B cell (primary cell): Measurements from ENCODE around the gene NAPEPLD. TPM values are rescaled to one million over a fixed set of nuclear protein-coding genes. Genes with fewer than 3 reads are reported as not detected.

ENCODE experiments used
- ATAC-seq: fragments of 200-7000 bp; cut with Tn5 transposase; one replicate; pipeline ENCODE4 v1.10.0; 2021; ENCODE audit warnings: low read depth, mild to moderate bottlenecking, moderate number of reproducible peaks, moderate library complexity
- CTCF ChIA-PET: fragments of 350-600 bp; sonication (Branson Sonifier 250); formaldehyde crosslinking; loops from one replicate; lab custom pipeline; 2021; ENCODE audit warnings: antibody characterized with exemption, inconsistent platforms; lab: Charles Lee
- POLR2A ChIA-PET: fragments of 350-600 bp; sonication (Branson Sonifier 250); formaldehyde crosslinking; loops from one replicate; lab custom pipeline; 2021; ENCODE audit warnings: antibody characterized with exemption; lab: Charles Lee
- DNase-seq: peaks from one replicate; pipeline ENCODE4 v3.0.0; 2013
- H2AFZ ChIP-seq: 2 replicates; pipeline ENCODE4 v1.6.1; 2012; ENCODE audit warnings: mild to moderate bottlenecking, low read depth, low read length; ENCODE audit not compliant: insufficient read depth, poor library complexity, severe bottlenecking
- H3K27ac ChIP-seq, 2 donors: 1 replicate in 1 of 2; 2 replicates in 1 of 2; pipeline ENCODE4 v1.5.1; 2012 to 2013; ENCODE audit warnings: low read length in 2 of 2, mild to moderate bottlenecking in 2 of 2, moderate library complexity in 1 of 2
- H3K27me3 ChIP-seq, 4 experiments: fragments of 200-600 bp in 1 of 4; sonication (generic) in 1 of 4; replicated peaks in 1 of 4; 1 replicate in 2 of 4; 2 replicates in 2 of 4; pipeline versions ENCODE4 v1.6.1 to v1.7.0; 2013 to 2016; ENCODE audit warnings: low read length in 3 of 4, mild to moderate bottlenecking in 2 of 4, mixed read lengths in 1 of 4, moderate library complexity in 1 of 4; ENCODE audit not compliant: insufficient read depth in 4 of 4, control insufficient read depth in 3 of 4; ENCODE audit errors: control extremely low read depth in 1 of 4
- H3K36me3 ChIP-seq, 2 experiments: replicated peaks in 1 of 2; 1 replicate in 1 of 2; 2 replicates in 1 of 2; pipeline versions ENCODE4 v1.6.1 to v1.7.1; 2013; ENCODE audit warnings: low read length in 1 of 2; ENCODE audit not compliant: insufficient read depth in 2 of 2, control insufficient read depth in 1 of 2; ENCODE audit errors: control extremely low read depth in 1 of 2, extremely low read depth in 1 of 2
- H3K4me1 ChIP-seq, 2 donors: fragments of 200-600 bp in 1 of 2; sonication (generic) in 1 of 2; 1 replicate in 1 of 2; 2 replicates in 1 of 2; pipeline versions ENCODE4 v1.5.1 to v1.6.1; 2013 to 2017; ENCODE audit warnings: low read length in 2 of 2; ENCODE audit not compliant: control insufficient read depth in 2 of 2, insufficient read depth in 2 of 2
- H3K4me2 ChIP-seq: replicated peaks from 2 replicates; pipeline ENCODE3; 2012; ENCODE audit warnings: mild to moderate bottlenecking, low read depth, low read length; ENCODE audit not compliant: poor library complexity, severe bottlenecking
- H3K4me3 ChIP-seq, 5 experiments: fragments of 200-600 bp in 1 of 5; sonication (generic) in 1 of 5; 1 replicate in 3 of 5; 2 replicates in 2 of 5; pipeline versions ENCODE4 v1.5.1 to v1.7.0; 2011 to 2016; ENCODE audit warnings: low read length in 4 of 5, mild to moderate bottlenecking in 4 of 5, low read depth in 2 of 5, control low read depth in 1 of 5, moderate library complexity in 1 of 5; ENCODE audit not compliant: insufficient read depth in 1 of 5; ENCODE audit errors: control extremely low read depth in 1 of 5, extremely low read depth in 1 of 5
- H3K79me2 ChIP-seq: fragments of 200-600 bp; sonication (generic); one replicate; pipeline ENCODE4 v1.6.0; 2016; ENCODE audit warnings: low read length; ENCODE audit not compliant: control insufficient read depth, insufficient read depth
- H3K9ac ChIP-seq: fragments of 200-600 bp; sonication (generic); 2 replicates; pipeline ENCODE4 v1.6.1; 2017; ENCODE audit warnings: mild to moderate bottlenecking, low read length, moderate library complexity
- H3K9me3 ChIP-seq, 3 donors: one replicate each; pipeline versions ENCODE4 v1.6.1 to v1.7.1; 2013; ENCODE audit warnings: low read length in 2 of 3; ENCODE audit not compliant: control insufficient read depth in 2 of 3, insufficient read depth in 1 of 3; ENCODE audit errors: control extremely low read depth in 1 of 3
- H4K20me1 ChIP-seq: 2 replicates; pipeline ENCODE4 v1.6.0; 2012; ENCODE audit warnings: mild to moderate bottlenecking, low read length; ENCODE audit not compliant: insufficient read depth, control insufficient read depth, poor library complexity, severe bottlenecking
- H3K27ac Mint-ChIP-seq: one replicate; pipeline ENCODE4 v1.8.0; 2021; ENCODE audit warnings: mixed read lengths
- H3K27me3 Mint-ChIP-seq: one replicate; pipeline ENCODE4 v1.8.0; 2021; ENCODE audit warnings: mixed read lengths
- H3K4me1 Mint-ChIP-seq: one replicate; pipeline ENCODE4 v1.8.0; 2021; ENCODE audit warnings: mixed read lengths
- H3K4me3 Mint-ChIP-seq: one replicate; pipeline ENCODE4 v1.8.0; 2021; ENCODE audit warnings: mixed read lengths
- H3K9me3 Mint-ChIP-seq: one replicate; pipeline ENCODE4 v1.8.0; 2022; ENCODE audit warnings: mixed read lengths; ENCODE audit not compliant: insufficient read depth
- EZH2 ChIP-seq: IDR thresholded peaks from 2 replicates; pipeline ENCODE4 v1.6.1; 2012; ENCODE audit warnings: borderline replicate concordance, low read depth, mild to moderate bottlenecking, moderate library complexity, low read length; ENCODE audit not compliant: insufficient read depth, poor library complexity, severe bottlenecking
- WGBS: methylation state at CpG from one replicate; pipeline ENCODE4 v1.1.5; 2013; ENCODE audit warnings: missing lambda C conversion rate; ENCODE audit not compliant: insufficient coverage; 5-methylcytosine and 5-hydroxymethylcytosine counted together
- intact Hi-C: fragments of 100-400 bp; cut with micrococcal nuclease; formaldehyde crosslinking; loops from one replicate; pipeline ENCODE4 v1.10.0; 2022
- polyA plus RNA-seq: library from polyadenylated mRNA; depleted of rRNA; stranded (reverse); fragments of >200 nt; gene quantifications from 2 replicates; pipeline ENCODE4 v1.2.3, GENCODE V29; 2012
- total RNA-seq, 2 donors: library from RNA; stranded (reverse); fragments of 120-200 nt in 1 of 2; gene quantifications; 1 replicate in 1 of 2; 2 replicates in 1 of 2; pipeline versions ENCODE4 v1.2.3 to v1.2.4, GENCODE V29; 2013 to 2022
- TF ChIP-seq, protein P1 (sequence below): fragments of 200-600 bp; IDR thresholded peaks from one replicate; pipeline ENCODE4 v1.8.0; 2022; ENCODE audit warnings: antibody characterized with exemption, mild to moderate bottlenecking

NAPEPLD gene
- total and polyA plus RNA-seq, 2 donors (not counting 1 experiment from before 2014, with no cell fraction given), result 3.8 to 20.7 TPM

GRCh38 chr7:103115771-103116170 is 33.1 kb downstream of the NAPEPLD start:
- H3K4me1 Mint-ChIP-seq, result no peaks in the 10 kb centered on the region
- intact Hi-C loops, result no loop called here
- no peak for TF ChIP-seq EZH2
- TF ChIP-seq, protein P1, sequence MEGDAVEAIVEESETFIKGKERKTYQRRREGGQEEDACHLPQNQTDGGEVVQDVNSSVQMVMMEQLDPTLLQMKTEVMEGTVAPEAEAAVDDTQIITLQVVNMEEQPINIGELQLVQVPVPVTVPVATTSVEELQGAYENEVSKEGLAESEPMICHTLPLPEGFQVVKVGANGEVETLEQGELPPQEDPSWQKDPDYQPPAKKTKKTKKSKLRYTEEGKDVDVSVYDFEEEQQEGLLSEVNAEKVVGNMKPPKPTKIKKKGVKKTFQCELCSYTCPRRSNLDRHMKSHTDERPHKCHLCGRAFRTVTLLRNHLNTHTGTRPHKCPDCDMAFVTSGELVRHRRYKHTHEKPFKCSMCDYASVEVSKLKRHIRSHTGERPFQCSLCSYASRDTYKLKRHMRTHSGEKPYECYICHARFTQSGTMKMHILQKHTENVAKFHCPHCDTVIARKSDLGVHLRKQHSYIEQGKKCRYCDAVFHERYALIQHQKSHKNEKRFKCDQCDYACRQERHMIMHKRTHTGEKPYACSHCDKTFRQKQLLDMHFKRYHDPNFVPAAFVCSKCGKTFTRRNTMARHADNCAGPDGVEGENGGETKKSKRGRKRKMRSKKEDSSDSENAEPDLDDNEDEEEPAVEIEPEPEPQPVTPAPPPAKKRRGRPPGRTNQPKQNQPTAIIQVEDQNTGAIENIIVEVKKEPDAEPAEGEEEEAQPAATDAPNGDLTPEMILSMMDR, result no peak
- Histone ChIP-seq H3K79me2 (no peaks in the 10 kb centered on the region), H4K20me1 (no peaks in the 10 kb centered on the region), H2AFZ (no peak overlapping the region), H3K9me3 (no peaks in the 10 kb centered on the region), H3K27ac (no peak overlapping the region), H3K4me1 (no peaks in the 10 kb centered on the region), H3K4me2 (no peak overlapping the region), H3K9ac (no peak overlapping the region), H3K27me3 (no peaks in the 10 kb centered on the region), H3K4me3 (no peak overlapping the region), H3K36me3 (peaks cover 7 to 13% of the 10 kb centered on the region in 2 experiments)
- POLR2A ChIA-PET, result no interaction called here
- WGBS, result 100% methylated on average over 4 of the region's 4 CpGs
- no peak overlapping the region for H3K27ac Mint-ChIP-seq
- H3K4me3 Mint-ChIP-seq, result no peak overlapping the region
- CTCF ChIA-PET, result no interaction called here
- DNase-seq (no peak), ATAC-seq (no peak)
- H3K9me3 Mint-ChIP-seq, result peaks cover 3% of the 10 kb centered on the region
- no peaks in the 10 kb centered on the region for H3K27me3 Mint-ChIP-seq

DNA sequence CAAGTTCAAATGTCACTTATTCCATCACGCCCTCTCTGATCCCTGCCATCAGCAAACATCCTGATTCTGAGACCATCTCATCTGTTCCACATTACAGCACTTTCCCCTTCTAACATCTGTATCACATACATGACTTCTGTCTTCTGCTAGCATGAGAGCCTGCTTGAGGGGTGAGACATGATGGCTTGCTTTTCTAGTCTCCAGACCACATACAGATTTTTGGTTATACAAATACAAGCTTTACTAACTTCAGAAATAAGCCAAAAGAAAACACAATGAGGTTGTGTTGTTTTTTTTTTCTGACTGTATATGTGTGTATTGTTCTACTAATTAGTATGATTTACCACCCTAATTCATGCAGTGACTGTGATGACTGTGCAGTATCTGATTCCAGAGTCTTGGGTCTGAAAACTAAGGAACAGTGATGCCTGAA is 34.3 kb downstream of the NAPEPLD start:
- H3K27me3 Mint-ChIP-seq, result no peaks in the 10 kb centered on the region
- H3K4me3 ChIP-seq, result no peak overlapping the region
- H3K4me1 ChIP-seq, result no peaks in the 10 kb centered on the region
- ATAC-seq (no peak), DNase-seq (no peak)
- H3K9ac ChIP-seq, result no peak overlapping the region
- H2AFZ ChIP-seq, result no peak overlapping the region
- intact Hi-C loops, result no loop called here
- no peak overlapping the region for H3K4me3 Mint-ChIP-seq
- H3K36me3 ChIP-seq, result peaks cover 3 to 10% of the 10 kb centered on the region in 2 experiments
- ChIA-PET CTCF (interaction anchor here (0.6 kb wide), 1 partner anchor 136 kb away, joined by 3 read pairs; no protein-coding TSS in a partner anchor), POLR2A (no interaction called here)
- H3K79me2 ChIP-seq, result no peaks in the 10 kb centered on the region
- H3K4me2 ChIP-seq, result no peak overlapping the region
- H3K9me3 Mint-ChIP-seq, result peaks cover 3% of the 10 kb centered on the region
- no peak overlapping the region for H3K27ac ChIP-seq
- no peaks in the 10 kb centered on the region for H3K9me3 ChIP-seq
- peaks cover 2% of the 10 kb centered on the region for H3K4me1 Mint-ChIP-seq
- TF ChIP-seq EZH2, result no peak
- TF ChIP-seq, protein P1, result no peak
- H3K27me3 ChIP-seq, result no peaks in the 10 kb centered on the region
- H4K20me1 ChIP-seq, result no peaks in the 10 kb centered on the region
- WGBS, result 100% methylated on average over 1 of the region's 1 CpG
- no peak overlapping the region for H3K27ac Mint-ChIP-seq
